Measurements from ENCODE around the gene OLIG1.

The OLIG1 gene

DNA sequence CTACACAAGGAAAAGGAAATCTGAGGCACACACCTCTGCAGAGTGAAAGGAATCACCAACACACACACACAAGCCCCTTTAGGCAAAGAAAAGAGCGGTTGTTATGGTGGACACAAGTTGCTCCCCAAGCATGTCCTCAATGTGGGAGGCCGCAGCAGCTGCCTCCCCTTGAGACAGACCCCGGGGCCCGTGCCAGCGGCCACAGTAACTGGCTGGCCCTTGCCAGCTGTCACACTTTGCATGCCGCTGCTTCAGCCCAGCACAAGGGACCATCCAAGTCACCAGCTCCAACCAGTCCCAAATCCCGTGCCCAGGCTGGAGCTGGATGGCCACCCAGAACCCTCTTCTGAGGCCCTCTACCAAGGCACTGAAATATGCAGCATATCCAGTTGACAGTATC lies 2.9 kb upstream of the OLIG1 start:
- Mint-ChIP-seq H3K4me3 (no peak overlapping the region), H3K27me3 (ENCODE audit: low read depth) (peaks cover 97% of the 10 kb centered on the region), H3K36me3 (ENCODE audit: low read depth) (peaks cover 4% of the 10 kb centered on the region), H3K4me1 (peaks cover 23% of the 10 kb centered on the region), H3K27ac (no peak overlapping the region), H3K9me3 (peaks cover 16% of the 10 kb centered on the region)
- TF ChIP-seq, protein P1, sequence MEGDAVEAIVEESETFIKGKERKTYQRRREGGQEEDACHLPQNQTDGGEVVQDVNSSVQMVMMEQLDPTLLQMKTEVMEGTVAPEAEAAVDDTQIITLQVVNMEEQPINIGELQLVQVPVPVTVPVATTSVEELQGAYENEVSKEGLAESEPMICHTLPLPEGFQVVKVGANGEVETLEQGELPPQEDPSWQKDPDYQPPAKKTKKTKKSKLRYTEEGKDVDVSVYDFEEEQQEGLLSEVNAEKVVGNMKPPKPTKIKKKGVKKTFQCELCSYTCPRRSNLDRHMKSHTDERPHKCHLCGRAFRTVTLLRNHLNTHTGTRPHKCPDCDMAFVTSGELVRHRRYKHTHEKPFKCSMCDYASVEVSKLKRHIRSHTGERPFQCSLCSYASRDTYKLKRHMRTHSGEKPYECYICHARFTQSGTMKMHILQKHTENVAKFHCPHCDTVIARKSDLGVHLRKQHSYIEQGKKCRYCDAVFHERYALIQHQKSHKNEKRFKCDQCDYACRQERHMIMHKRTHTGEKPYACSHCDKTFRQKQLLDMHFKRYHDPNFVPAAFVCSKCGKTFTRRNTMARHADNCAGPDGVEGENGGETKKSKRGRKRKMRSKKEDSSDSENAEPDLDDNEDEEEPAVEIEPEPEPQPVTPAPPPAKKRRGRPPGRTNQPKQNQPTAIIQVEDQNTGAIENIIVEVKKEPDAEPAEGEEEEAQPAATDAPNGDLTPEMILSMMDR (IDR thresholded peaks at IDR 0.05; ENCODE audit: unreplicated experiment in 3 of 3): no peak

DNA sequence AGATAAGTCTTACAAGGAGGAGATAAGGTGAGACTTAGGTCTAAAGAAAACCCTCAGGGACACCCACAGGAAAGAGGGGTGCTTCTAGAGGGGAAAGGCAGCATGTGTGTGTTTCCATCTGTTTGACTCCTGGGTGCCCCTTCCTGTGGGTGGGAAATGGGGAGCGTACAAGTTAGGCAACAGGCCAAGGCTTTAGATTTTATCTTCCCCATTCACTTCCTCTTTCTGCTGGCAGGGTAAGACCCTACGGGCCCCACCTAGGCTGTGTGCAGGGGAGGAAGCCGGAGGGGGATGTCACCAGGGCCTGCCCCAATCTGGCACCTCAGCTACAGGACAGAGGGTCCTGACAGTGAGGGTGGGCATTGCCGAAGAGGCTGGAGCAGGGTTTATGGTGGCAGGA lies 2.5 kb upstream of the OLIG1 start:
- Mint-ChIP-seq H3K36me3 (ENCODE audit: low read depth) (peaks cover 4% of the 10 kb centered on the region), H3K4me1 (peaks cover 26% of the 10 kb centered on the region)
- TF ChIP-seq, protein P1 (IDR thresholded peaks at IDR 0.05; ENCODE audit: unreplicated experiment in 3 of 3): no peak

DNA sequence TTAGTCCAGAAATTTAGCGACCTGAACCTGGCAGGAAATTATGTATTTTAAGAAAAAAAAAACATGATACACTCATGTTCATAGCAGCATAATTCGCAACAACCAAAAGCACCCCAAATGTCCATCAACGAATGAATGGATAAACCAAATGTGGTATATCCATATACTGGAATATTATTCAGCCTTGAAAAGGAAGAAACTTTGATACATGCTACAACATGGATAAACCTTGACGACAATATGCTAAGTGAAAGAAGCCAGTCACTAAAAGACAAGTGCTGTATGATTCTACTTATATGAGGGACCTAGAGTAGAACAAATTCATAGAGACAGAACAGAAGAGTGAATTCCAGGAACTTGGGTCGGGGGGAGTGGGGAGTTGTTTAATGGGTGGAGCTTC lies 698 bp upstream of the OLIG1 start:
- peaks cover 4% of the 10 kb centered on the region for H3K36me3 Mint-ChIP-seq (ENCODE audit: low read depth)
- peak overlapping the region; percentile 48 to 60 (median 60) for H3K4me3 Mint-ChIP-seq
- peaks cover 18% of the 10 kb centered on the region for H3K9me3 Mint-ChIP-seq
- peaks cover 26% of the 10 kb centered on the region for H3K4me1 Mint-ChIP-seq
- TF ChIP-seq, protein P1 (IDR thresholded peaks at IDR 0.05; ENCODE audit: unreplicated experiment in 3 of 3): no peak
- peaks cover 97% of the 10 kb centered on the region for H3K27me3 Mint-ChIP-seq (ENCODE audit: low read depth)
- no peak overlapping the region for H3K27ac Mint-ChIP-seq

More for the DNA sequence above, 2.5 kb upstream of the OLIG1 start:
- no peak overlapping the region for H3K27ac Mint-ChIP-seq
- no peak overlapping the region for H3K4me3 Mint-ChIP-seq
- peaks cover 97% of the 10 kb centered on the region for H3K27me3 Mint-ChIP-seq (ENCODE audit: low read depth)
- peaks cover 15% of the 10 kb centered on the region for H3K9me3 Mint-ChIP-seq

DNA sequence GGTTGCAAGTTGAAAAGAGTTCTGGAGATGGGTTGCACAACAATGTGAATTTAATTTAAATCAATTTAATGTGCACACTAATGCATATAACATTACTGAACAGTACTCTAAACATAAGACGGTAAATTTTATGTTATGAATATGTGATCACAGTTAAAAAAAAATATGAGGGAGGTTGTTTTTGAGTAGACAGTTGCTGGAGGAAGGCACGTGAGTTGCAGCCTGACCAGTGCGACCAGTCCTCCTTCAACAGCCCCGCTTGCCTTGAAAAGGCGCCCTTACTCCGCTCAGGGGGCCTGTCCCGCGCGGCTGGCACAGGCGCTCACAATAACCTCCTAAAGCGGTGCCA lies 322 bp upstream of the OLIG1 start:
- Mint-ChIP-seq H3K27ac (no peak overlapping the region), H3K4me3 (peak overlapping the region; percentile 48 to 60 (median 60)), H3K27me3 (ENCODE audit: low read depth) (peaks cover 97% of the 10 kb centered on the region), H3K4me1 (peaks cover 24% of the 10 kb centered on the region), H3K36me3 (ENCODE audit: low read depth) (peaks cover 4% of the 10 kb centered on the region), H3K9me3 (peaks cover 18% of the 10 kb centered on the region)
- TF ChIP-seq, protein P1 (IDR thresholded peaks at IDR 0.05; ENCODE audit: unreplicated experiment in 3 of 3): no peak

DNA sequence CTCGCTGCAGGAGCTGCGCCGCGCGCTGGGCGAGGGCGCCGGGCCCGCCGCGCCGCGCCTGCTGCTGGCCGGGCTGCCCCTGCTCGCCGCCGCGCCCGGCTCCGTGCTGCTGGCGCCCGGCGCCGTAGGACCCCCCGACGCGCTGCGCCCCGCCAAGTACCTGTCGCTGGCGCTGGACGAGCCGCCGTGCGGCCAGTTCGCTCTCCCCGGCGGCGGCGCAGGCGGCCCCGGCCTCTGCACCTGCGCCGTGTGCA lies 730 bp downstream of the OLIG1 start:
- peaks cover 97% of the 10 kb centered on the region for H3K27me3 Mint-ChIP-seq (ENCODE audit: low read depth)
- TF ChIP-seq, protein P1 (IDR thresholded peaks at IDR 0.05; ENCODE audit: unreplicated experiment in 3 of 3): no peak
- no peak overlapping the region for H3K27ac Mint-ChIP-seq
- peaks cover 4% of the 10 kb centered on the region for H3K36me3 Mint-ChIP-seq (ENCODE audit: low read depth)
- H3K9me3 Mint-ChIP-seq: peaks cover 18% of the 10 kb centered on the region
- peaks cover 17% of the 10 kb centered on the region for H3K4me1 Mint-ChIP-seq
- no peak overlapping the region for H3K4me3 Mint-ChIP-seq

DNA sequence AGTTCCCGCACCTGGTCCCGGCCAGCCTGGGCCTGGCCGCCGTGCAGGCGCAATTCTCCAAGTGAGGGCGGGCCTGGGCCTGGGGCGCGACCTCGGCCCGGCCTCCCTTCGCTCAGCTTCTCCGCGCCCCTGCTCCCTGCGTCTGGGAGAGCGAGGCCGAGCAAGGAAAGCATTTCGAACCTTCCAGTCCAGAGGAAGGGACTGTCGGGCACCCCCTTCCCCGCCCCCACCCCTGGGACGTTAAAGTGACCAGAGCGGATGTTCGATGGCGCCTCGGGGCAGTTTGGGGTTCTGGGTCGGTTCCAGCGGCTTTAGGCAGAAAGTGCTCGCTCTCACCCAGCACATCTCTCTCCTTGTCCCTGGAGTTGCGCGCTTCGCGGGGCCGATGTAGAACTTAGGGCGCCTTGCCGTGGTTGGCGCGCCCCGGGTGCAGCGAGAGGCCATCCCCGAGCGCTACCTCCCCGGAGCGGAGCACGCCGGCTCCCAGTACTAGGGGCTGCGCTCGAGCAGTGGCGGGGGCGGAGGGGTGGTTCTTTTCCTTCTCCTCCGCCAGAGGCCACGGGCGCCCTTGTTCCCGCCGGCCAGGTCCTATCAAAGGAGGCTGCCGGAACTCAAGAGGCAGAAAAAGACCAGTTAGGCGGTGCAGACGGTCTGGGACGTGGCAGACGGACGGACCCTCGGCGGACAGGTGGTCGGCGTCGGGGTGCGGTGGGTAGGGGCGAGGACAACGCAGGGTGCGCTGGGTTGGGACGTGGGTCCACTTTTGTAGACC lies 1.2 kb downstream of the OLIG1 start:
- Mint-ChIP-seq H3K36me3 (ENCODE audit: low read depth) (peaks cover 4% of the 10 kb centered on the region), H3K27ac (no peak overlapping the region), H3K27me3 (ENCODE audit: low read depth) (peaks cover 97% of the 10 kb centered on the region), H3K9me3 (peaks cover 18% of the 10 kb centered on the region), H3K4me3 (peak overlapping the region; percentile 69 to 79 (median 78)), H3K4me1 (peaks cover 17% of the 10 kb centered on the region)
- TF ChIP-seq, protein P1 (IDR thresholded peaks at IDR 0.05; ENCODE audit: unreplicated experiment in 3 of 3): no peak
